HepG2 (cell line): ENCODE data around the gene UNC50. TPM values are rescaled to one million over a fixed set of nuclear protein-coding genes. Genes with fewer than 3 reads are reported as not detected.

ENCODE experiments used
- BCLAF1 ChIP-seq: fragments of 450-650 bp; IDR thresholded peaks from 2 replicates; pipeline ENCODE4 v1.6.1; 2017; ENCODE audit warnings: mild to moderate bottlenecking
- GATA4 ChIP-seq: sonication (generic); IDR thresholded peaks from 2 replicates; pipeline ENCODE4 v1.6.1; 2016; ENCODE audit warnings: antibody characterized with exemption, low read depth, borderline replicate concordance
- MATR3 ChIP-seq: sonication (generic); formaldehyde crosslinking; IDR thresholded peaks from 2 replicates; pipeline ENCODE4 v1.4.0; 2020; ENCODE audit warnings: missing genetic modification reagents
- NCOR1 ChIP-seq: fragments of 200-600 bp; sonication (generic); IDR thresholded peaks from 2 replicates; pipeline ENCODE4 v1.7.0; 2017; ENCODE audit warnings: antibody characterized with exemption, low read length, borderline replicate concordance
- NFRKB ChIP-seq: fragments of 450-650 bp; IDR thresholded peaks from 2 replicates; pipeline ENCODE4 v1.6.1; 2017
- NR2F2 ChIP-seq: IDR thresholded peaks from 2 replicates; pipeline ENCODE4 v1.6.1; 2012; ENCODE audit warnings: low read depth, inconsistent platforms, borderline replicate concordance
- PTBP1 ChIP-seq: fragments of 200-400 bp; formaldehyde crosslinking; IDR thresholded peaks from 2 replicates; pipeline ENCODE4 v1.6.1; 2018; ENCODE audit warnings: low read length, low read depth; ENCODE audit not compliant: poor library complexity, severe bottlenecking
- RBFOX2 ChIP-seq: fragments of 200-400 bp; formaldehyde crosslinking; IDR thresholded peaks from 2 replicates; pipeline ENCODE4 v1.6.1; 2017; ENCODE audit warnings: low read depth, mild to moderate bottlenecking, low read length
- SCMH1 ChIP-seq: sonication (generic); formaldehyde crosslinking; IDR thresholded peaks from 2 replicates; pipeline ENCODE4 v1.9.0; 2021; ENCODE audit warnings: missing genetic modification reagents, mild to moderate bottlenecking, borderline replicate concordance
- SRF ChIP-seq: IDR thresholded peaks from 2 replicates; pipeline ENCODE4 v1.6.1; 2011; ENCODE audit warnings: mild to moderate bottlenecking, low read depth, low read length, moderate library complexity
- SSRP1 ChIP-seq: IDR thresholded peaks from 2 replicates; pipeline ENCODE4 v1.6.1; 2016; ENCODE audit warnings: control low read depth
- ZEB1 ChIP-seq: IDR thresholded peaks from 2 replicates; pipeline ENCODE4 v1.6.1; 2012; ENCODE audit warnings: mild to moderate bottlenecking, low read depth, inconsistent platforms; ENCODE audit not compliant: insufficient replicate concordance
- ZMYM3 ChIP-seq: sonication (generic); formaldehyde crosslinking; IDR thresholded peaks from 2 replicates; pipeline ENCODE4 v1.5.1; 2020; ENCODE audit warnings: mild to moderate bottlenecking, missing genetic modification reagents
- ZNF350 ChIP-seq: sonication (generic); formaldehyde crosslinking; IDR thresholded peaks from 2 replicates; pipeline ENCODE4 v1.4.0; 2020; ENCODE audit warnings: mild to moderate bottlenecking, low read depth, missing genetic modification reagents, borderline replicate concordance
- ZNF367 ChIP-seq: sonication (generic); formaldehyde crosslinking; IDR thresholded peaks from 2 replicates; pipeline ENCODE4 v1.4.0; 2020; ENCODE audit warnings: missing genetic modification reagents, borderline replicate concordance
- ZNF430 ChIP-seq: sonication (generic); formaldehyde crosslinking; IDR thresholded peaks from 2 replicates; pipeline ENCODE4 v1.9.0; 2021; ENCODE audit warnings: mild to moderate bottlenecking, missing genetic modification reagents
- ZNF562 ChIP-seq: sonication (generic); formaldehyde crosslinking; IDR thresholded peaks from 2 replicates; pipeline ENCODE4 v1.8.0; 2022; ENCODE audit warnings: missing genetic modification reagents, borderline replicate concordance
- ZNF614 ChIP-seq: IDR thresholded peaks from 2 replicates; pipeline ENCODE4 v1.6.1; 2018; ENCODE audit warnings: missing biosample characterization, missing genetic modification reagents, inconsistent platforms, borderline replicate concordance
- ZNF790 ChIP-seq: sonication (generic); formaldehyde crosslinking; IDR thresholded peaks from 2 replicates; pipeline ENCODE4 v1.8.0; 2022; ENCODE audit warnings: missing genetic modification reagents, mild to moderate bottlenecking, borderline replicate concordance
- polyA plus RNA-seq, 8 experiments: library from polyadenylated mRNA; depleted of rRNA in 3 of 8; stranded (reverse) in 7 of 8; unstranded in 1 of 8; fragments of >200 nt; fragmentation: Illumina TruSeq in 4 of 8; extraction: Trizol in 4 of 8; gene quantifications; 2 replicates each; pipeline versions ENCODE4 v1.2.1 to v1.2.3, GENCODE V29; 2011 to 2016; ENCODE audit warnings: low read depth in 4 of 8, missing spikeins in 1 of 8, mixed read lengths in 1 of 8; ENCODE audit not compliant: insufficient read depth in 1 of 8
- total RNA-seq, 5 experiments: library from RNA; depleted of rRNA; stranded (reverse); fragments of >200 nt; fragmentation: Illumina TruSeq; extraction: Trizol; gene quantifications; 2 replicates each; pipeline ENCODE4 v1.2.3, GENCODE V29; 2016; ENCODE audit warnings: low read depth in 1 of 5
- TF ChIP-seq, protein P1 (sequence below): sonication (generic); formaldehyde crosslinking; IDR thresholded peaks from 2 replicates; pipeline ENCODE4 v1.5.0; 2020; ENCODE audit warnings: missing genetic modification reagents
- TF ChIP-seq, protein P2 (sequence below): sonication (generic); formaldehyde crosslinking; IDR thresholded peaks from 2 replicates; pipeline ENCODE4 v1.8.0; 2022; ENCODE audit warnings: mild to moderate bottlenecking, missing genetic modification reagents, moderate library complexity
- TF ChIP-seq, protein P3 (sequence below): sonication (generic); formaldehyde crosslinking; IDR thresholded peaks from 2 replicates; pipeline ENCODE4 v1.4.0; 2020; ENCODE audit warnings: missing genetic modification reagents

UNC50 gene
- total and polyA plus RNA-seq, 2 of the 13 experiments (the other 11 are each of a cell fraction or from before 2014, with no cell fraction given), result 92.6 to 95.6 TPM

- TF ChIP-seq, protein P1, sequence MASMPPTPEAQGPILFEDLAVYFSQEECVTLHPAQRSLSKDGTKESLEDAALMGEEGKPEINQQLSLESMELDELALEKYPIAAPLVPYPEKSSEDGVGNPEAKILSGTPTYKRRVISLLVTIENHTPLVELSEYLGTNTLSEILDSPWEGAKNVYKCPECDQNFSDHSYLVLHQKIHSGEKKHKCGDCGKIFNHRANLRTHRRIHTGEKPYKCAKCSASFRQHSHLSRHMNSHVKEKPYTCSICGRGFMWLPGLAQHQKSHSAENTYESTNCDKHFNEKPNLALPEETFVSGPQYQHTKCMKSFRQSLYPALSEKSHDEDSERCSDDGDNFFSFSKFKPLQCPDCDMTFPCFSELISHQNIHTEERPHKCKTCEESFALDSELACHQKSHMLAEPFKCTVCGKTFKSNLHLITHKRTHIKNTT, result 0 out of 2 replicates have a peak, but pooled peaks have one; percentile 15
- TF ChIP-seq, protein P2, sequence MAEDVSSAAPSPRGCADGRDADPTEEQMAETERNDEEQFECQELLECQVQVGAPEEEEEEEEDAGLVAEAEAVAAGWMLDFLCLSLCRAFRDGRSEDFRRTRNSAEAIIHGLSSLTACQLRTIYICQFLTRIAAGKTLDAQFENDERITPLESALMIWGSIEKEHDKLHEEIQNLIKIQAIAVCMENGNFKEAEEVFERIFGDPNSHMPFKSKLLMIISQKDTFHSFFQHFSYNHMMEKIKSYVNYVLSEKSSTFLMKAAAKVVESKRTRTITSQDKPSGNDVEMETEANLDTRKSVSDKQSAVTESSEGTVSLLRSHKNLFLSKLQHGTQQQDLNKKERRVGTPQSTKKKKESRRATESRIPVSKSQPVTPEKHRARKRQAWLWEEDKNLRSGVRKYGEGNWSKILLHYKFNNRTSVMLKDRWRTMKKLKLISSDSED (CRISPR knock-in tag), result peak; percentile 77
- peak; percentile 100 for TF ChIP-seq RBFOX2
- peak; percentile 98 for TF ChIP-seq ZNF350 (CRISPR knock-in tag)
- TF ChIP-seq, protein P3, sequence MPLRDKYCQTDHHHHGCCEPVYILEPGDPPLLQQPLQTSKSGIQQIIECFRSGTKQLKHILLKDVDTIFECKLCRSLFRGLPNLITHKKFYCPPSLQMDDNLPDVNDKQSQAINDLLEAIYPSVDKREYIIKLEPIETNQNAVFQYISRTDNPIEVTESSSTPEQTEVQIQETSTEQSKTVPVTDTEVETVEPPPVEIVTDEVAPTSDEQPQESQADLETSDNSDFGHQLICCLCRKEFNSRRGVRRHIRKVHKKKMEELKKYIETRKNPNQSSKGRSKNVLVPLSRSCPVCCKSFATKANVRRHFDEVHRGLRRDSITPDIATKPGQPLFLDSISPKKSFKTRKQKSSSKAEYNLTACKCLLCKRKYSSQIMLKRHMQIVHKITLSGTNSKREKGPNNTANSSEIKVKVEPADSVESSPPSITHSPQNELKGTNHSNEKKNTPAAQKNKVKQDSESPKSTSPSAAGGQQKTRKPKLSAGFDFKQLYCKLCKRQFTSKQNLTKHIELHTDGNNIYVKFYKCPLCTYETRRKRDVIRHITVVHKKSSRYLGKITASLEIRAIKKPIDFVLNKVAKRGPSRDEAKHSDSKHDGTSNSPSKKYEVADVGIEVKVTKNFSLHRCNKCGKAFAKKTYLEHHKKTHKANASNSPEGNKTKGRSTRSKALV (CRISPR knock-in tag), result peak; percentile 82; the same call in 1 of the 2 replicates
- TF ChIP-seq SSRP1 (CRISPR knock-in tag), result no peak
- TF ChIP-seq ZNF367, result peak; percentile 69; the same call in 1 of the 2 replicates
- no peak for TF ChIP-seq MATR3 (CRISPR knock-in tag)
- no peak for TF ChIP-seq SRF
- no peak for TF ChIP-seq BCLAF1
- peak; percentile 68 for TF ChIP-seq ZNF430 (CRISPR knock-in tag)
- TF ChIP-seq ZMYM3, result peak; percentile 56; the same call in 1 of the 2 replicates
- TF ChIP-seq NFRKB, result no peak
- peak; percentile 54; the same call in 1 of the 2 replicates for TF ChIP-seq GATA4
- peak; percentile 13; the same call in 1 of the 2 replicates for TF ChIP-seq NR2F2
- peak; percentile 60 for TF ChIP-seq ZEB1
- TF ChIP-seq NCOR1, result no peak
- no peak for TF ChIP-seq SCMH1 (CRISPR knock-in tag)
- TF ChIP-seq ZNF614 (CRISPR knock-in tag), result peak; percentile 89; the same call in 1 of the 2 replicates
- peak; percentile 82 for TF ChIP-seq ZNF790 (CRISPR knock-in tag)
- TF ChIP-seq ZNF562, result no peak
- peak; percentile 84 for TF ChIP-seq PTBP1
These were observed at the start of gene UNC50, which contains the start of gene COA5 (continued) for GRCh38 chr2:98608116-98608961.
